Activated CD4-positive, CD25-positive, alpha-beta regulatory T cell treated with anti-CD3 and anti-CD28 coated beads, Interleukin-2, amount 50 U/mL, for 24 hours (primary cell): ENCODE results near the gene SLIT3.

Experiments used
- ATAC-seq, 2 donors: fragments of 150-1000 bp; cut with Tn5 transposase; one replicate each; pipeline ENCODE4 v1.10.0; 2021; ENCODE audit warnings: mild to moderate bottlenecking in 1 of 2, moderate library complexity in 1 of 2

SLIT3 gene

DNA sequence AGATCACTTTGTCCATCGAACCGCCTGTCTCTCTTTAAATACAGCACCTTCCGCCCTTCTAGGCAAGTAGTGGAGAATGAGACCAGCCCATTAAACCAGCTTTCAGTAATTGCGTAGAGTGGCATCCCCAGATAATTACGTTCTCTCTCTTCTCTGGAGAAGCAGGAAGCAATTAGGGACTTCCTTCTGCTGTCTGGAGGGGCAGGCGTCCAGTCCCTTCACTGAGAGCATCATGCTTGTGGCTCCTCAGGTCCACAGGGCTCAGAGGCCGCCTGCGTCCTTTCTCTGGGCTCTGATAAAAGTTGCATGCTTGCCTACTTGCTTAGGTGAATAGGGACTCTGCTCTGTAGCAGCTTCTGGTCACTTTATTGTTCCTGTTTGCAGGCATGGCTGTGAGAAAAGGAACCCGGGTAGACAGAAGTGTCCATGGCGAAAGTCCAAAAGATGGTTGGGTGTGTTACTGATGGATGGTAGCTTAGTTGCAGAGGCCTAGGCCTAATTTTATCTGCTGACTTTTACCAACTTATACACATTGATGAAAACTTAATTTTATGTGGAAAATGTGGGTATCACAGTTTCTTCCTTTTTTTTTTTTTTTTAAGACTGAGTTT, 422.7 kb downstream of the SLIT3 start:
- ATAC-seq, result no peak

DNA sequence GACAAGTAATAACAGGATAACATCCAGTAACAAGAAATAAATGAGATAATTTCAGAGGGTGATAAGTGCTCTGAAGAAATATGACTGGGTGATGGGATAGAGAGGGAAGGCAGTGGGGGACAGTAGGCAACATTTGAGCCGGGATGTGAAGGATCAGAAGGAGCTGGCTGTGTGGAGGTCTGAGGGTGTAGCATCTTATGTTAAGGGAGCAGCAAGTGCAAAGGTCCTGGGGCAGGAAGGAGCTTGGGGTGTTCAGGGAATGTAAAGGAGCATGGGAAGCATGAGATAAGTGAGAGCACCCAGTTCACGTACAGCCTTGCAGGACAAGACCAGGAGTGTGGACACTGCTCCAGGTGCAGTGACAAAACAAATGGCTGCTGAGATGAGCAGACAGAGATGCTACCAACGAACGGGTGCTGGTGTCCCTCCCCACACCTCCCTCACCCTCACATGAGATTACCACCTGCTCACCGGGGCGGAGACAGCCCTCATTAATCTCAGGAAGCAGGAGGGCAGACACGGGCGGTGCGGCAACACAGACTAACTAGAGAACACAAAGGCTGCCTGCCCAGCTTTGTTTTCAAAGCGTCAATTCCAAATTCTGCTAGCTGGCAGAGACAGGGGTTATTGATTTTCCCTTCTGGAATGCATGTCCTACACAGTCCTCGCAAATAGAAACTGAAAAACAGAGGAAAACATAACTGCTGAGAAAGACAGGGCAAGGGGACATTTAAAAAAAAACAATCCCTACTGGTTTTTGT, 423.6 kb downstream of the SLIT3 start:
- no peak for ATAC-seq

DNA sequence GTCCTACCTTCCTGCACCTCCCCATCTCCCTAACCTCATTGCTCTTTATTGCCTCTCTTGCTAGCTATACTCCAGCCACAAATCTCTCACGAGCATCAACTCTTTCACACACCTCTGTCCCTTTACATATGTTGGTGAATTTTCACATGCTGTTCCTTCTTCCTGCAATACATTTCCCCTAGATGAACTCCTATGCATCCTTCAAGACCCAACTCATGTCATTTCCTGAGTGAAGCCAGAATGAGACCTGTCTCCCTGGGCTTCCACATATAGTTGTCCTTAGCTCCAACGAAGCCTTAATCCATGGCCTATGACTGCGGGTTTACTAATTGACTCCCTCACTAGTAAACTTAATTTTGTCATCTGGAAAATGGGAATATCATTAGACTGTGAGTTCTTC, 424.5 kb downstream of the SLIT3 start:
- no peak for ATAC-seq

DNA sequence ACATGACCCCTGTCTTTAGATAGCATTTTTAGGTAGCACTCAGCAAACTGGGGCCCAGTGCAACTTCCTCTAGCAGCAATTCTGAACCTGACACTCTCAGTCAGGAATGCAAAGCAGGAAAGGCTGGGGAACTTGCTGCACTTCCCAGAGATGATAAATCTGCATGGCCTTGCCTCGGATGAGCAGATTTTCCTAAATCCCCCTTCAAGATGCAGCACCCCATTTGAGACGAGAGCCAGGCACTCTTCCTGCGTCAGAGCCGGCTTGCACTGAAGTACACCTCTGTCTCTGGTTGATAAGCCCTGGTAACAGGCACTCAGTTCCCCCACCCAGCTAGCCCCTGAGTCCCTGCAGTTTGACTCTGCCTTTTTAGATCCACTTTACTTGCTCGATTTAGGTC, 425.1 kb downstream of the SLIT3 start:
- no peak for ATAC-seq

DNA sequence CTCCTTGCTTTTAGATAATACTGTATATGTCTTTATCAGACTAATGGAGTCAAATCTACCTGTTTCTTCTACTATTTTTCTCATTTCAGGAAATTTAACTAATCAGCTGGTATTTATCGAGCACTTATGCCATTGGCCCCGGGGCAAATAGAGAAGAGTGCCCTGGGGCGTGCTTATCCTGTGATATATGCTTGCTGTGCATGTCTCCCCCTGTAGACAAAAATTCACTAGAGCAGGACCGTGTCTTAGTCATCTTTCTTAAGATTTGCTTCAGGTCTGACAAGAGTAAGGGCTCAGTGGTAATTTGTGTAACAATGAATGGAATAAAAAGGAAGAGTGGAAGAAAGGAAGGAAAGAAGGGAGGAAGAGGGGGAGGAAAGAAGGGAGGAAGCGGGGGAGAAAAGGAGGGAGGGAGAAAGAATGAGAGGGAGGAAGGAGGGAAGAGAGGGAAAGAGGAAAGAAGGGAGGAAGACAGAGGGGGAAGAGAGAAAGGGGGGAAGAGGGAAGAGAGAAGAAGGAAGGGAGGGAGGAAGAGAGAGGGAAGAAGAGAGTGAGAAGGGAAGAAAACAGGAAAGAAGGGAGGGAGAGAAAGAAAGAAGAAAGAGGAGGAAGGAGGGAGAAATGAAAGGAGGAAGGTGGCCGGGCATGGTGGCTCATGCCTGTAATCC, 426.1 kb downstream of the SLIT3 start:
- no peak for ATAC-seq

DNA sequence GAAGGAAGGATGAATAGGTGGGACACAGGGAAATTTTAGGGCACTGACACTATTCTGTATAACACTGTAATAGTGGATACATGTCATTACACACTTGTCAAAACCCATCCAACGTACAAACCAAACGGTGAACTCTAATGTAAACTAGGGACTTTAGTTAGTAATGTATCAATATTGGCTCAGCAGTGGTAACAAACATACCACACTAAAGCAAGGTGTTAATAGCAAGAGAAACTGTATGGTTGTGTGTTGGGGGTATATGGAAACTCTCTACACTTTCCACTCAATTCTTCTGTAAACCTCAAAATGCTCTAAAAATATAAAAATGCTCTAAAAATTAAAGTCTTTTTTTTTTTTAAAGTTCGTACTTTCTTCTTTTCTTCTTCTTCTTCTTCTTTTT, 428.7 kb downstream of the SLIT3 start:
- ATAC-seq, result no peak

DNA sequence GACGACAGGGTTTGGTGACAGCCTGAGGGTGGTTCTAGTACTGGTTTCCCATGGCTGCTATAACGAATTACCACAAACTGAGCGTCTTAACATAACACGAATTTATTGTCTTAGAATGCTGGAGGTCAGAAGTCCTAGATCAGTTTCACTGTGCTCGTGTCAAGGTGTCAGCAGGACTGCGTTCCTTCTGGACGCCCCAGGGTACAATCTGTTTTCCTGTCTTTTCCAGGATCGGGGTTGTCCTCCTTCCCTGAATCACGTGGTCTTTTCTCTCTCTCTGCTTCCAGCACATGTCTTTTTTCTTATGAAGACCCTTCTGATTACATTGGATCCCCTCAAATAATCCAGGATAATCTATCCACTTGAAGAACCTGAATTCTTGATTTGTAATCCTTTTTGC, 430.0 kb downstream of the SLIT3 start:
- ATAC-seq, result no peak

DNA sequence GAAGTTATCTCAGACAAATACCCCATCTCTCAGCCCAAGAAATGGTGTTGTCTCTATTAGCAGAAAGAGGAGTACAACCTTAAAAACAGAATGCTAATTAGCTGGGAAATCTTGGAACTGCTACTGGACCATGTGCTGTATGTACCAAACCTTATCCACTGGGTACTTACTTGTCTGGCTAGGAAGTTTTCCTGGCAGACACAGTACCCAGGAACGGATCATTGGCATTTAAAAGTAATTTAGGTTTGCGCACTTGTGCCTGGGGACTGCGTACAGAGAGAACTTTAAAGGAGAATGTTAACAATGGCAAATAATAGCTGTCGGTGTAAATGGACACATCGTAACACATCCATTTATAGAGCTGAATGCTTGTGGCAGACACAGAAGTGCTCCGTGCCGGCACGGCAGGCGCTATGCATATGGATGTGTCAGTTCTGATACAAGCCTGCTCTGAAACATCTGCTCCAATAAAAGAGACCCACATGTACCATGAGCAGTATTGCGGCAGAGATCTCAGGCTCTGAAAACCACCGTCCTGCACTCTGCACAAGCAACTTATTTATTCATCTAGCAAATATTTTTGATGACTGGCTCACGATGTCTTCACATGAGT, 431.2 kb downstream of the SLIT3 start:
- ATAC-seq, result no peak

DNA sequence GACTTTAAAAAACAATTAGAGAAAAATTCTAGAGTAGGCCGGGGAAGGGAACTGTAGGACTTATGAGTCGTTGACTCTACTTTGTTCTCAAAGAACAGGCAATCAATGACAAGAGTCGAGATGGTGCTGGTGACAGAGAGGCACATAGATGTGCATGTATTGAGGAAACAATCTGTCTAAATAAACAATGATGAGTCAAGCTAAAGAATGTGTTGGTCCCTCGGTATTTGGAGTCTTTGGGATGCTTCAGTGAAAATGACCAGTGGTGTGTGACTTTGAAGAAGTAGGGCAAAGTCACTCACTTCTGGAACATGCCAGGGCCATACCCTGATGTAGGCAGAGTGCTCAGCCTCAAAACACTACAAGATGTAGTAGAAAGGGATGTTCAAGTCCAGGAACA, 433.7 kb downstream of the SLIT3 start:
- ATAC-seq, result no peak

DNA sequence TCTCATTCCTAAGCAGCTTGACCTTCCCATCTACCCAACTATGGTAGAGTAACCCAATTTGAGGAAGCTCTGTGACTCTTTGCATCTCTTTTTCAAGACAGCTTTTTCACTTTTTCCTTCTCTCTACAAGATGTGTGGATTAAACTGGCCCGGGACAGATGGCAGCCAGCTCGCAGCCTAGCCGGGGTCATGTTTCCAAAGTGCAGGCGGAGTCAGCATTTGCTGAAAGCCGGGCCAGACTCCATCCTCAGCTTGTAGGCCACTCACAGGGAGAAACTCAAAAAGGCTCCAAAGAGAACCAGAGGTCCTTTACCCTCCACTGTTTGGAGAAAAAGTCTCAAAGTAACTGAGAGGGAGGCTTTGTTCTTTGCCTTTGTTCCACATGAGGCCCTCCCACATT, 435.0 kb downstream of the SLIT3 start:
- ATAC-seq, result no peak

DNA sequence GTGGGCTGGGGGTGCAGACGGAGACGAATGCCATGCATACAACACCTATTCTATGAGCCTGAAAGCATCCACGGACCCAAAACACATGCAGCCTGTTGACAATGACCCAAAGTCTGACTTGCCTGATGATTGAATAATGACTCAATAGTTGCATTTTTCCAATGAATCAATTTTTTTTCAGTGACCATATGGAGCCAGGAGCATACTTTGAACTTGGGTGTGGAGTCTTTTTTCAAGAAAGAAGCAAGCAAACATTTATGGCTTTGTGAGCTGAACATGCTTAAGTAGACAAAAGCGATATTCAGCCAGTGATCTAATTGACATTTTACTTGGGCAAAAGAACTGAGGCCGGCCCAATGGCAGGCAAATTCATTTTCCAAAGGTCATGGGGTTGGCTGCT, 437.9 kb downstream of the SLIT3 start:
- ATAC-seq, result no peak

DNA sequence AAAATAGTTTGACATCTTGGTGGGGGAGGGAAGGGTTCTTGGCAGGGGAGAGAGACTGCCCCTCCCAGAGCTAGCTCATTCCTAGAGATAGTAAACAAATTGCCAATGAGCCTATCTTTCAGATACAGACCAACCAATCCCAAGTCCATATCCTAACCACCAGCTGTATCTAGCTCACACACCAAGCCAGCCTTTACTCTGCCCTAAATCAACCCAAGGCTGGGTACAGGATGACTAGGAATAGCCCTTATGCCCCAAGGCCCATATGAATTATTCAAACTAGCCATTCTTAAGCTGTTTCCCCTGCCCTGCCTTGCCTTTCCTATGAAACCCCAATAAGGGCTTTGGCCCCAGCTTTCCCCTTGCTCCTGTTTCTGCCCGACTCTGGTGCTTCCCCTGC, 440.4 kb downstream of the SLIT3 start:
- ATAC-seq, result no peak

DNA sequence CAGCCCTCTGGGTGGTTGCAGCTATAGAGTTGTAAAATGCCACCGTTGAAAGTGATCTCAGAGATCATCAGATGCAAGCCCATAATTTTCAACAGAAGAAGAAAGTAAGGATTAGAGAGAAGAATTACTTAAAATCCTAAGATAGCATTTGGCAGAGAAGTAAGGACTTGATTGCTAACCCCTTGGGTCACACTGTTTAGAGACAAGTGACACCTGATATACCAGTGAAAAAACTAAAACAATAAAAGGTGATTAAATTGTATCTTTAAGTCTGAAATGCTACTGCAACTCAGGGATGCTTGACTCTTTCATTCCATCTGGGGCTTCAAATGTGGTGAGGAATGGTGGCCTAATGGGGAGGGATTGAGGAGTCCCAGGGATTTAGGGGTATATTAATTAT, 440.9 kb downstream of the SLIT3 start:
- no peak for ATAC-seq

DNA sequence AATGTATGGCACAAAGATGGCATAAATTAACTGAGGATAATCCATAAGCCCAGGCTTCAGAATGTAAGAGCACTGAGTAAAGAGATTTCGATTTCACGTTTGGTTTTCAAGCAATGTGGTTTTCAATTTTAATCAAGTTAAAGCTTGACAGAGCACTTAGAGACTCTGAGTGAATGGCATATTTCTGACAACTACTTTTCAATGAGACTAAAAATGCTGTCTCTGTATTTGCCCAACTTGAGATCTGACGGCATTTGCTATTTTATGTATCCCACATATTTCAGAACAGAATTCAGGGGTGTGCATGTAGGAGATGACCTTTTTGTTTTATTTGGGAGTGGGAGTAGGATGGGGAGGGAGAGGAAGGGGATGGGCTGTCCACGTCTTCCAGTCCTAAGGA, 441.5 kb downstream of the SLIT3 start:
- ATAC-seq, result no peak

DNA sequence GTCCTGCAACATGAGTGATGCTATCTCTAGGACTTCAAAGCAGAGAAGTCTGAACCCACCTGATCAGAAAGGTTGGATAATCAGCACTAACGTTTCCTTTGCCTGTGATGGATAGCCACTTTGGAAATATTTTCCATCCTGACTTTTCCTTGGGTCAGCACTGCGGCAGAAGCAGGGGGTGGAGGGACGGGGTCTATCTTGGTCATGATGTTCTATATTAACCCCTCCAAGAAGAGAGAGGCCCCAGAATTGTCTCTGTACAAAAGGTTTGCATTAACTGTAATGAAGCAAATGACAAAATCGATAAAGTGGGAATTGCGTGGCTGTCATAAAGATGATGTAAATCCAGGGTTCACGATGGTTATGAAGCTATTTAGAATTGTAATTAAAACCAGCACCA, 441.9 kb downstream of the SLIT3 start:
- ATAC-seq, result no peak

DNA sequence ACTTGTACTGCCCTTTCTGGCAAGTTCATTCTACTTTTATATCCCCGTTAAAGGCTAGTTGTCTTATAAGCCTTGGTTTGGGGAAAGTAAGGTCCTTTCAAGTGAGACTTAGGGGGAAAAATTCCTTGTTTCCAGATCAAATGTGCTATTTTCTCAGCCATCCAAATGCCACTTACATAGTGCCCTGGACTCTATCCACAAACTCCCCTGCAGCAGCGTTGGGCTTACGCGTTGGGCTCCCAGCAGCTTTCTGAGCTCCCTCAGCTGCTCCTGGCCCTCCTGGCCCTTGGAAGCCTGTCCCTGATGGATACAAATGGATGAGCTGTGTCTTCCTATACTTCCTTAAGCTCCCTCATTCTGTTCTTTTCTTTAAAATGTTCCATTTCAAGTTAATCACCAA, 442.6 kb downstream of the SLIT3 start:
- ATAC-seq, result no peak

DNA sequence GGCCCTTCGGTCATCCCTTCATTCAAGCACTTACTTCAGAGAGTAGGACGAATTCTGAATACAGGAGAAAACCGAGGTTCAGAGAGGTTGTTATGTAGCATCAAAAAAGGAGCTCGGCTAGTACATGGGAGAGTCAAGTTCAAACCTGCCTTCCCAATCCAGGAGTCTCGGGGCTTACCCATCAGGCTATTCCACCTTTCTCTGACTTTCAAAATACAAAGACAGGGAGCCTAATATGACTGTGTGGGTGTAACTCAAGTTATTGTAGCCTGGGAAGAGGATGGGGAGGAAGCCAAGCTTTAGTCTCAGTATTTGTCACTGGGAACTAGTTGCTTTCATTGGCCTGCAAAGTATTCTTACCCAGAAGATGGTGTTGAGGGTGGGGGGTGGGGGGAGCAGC, 447.0 kb downstream of the SLIT3 start:
- no peak for ATAC-seq

DNA sequence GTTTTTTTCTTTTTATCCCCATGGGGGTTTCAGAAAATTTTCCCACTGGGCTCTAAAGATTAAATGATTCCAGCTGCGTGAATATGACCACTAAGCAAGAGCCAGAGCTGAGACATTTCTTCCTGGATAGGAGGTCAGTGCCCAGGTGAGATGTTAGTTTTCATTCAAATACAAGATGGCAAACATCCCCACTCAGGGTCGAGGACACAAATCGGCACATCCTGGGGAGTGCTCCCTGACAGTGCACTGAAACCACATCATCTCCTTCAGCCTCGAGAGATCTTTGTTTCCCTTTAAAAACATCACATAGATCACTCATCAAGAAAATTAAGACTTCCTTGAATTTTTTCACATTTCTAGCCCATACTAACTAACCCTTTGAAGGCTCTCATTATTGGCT, 448.6 kb downstream of the SLIT3 start:
- no peak for ATAC-seq

DNA sequence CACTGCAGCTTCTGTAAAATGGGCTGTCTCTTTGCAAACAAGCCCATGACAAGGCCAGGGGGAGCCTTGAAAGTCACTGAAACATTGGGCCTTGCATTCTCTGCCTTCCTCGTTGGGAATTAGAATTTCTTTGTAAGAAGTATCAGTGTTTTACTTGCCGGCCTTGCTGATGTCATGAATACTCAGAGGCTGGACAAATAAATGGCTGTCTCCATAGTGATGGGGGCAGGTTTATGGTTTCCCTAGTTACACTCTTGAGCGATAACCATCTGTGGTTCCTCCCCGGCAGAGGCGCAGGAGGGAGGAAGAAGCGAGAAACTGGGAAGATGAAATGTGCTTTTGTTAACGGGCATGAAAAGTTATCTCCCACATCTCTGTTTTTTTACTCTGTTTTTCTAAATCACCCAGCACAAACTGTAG, 449.0 kb downstream of the SLIT3 start:
- ATAC-seq, result no peak

DNA sequence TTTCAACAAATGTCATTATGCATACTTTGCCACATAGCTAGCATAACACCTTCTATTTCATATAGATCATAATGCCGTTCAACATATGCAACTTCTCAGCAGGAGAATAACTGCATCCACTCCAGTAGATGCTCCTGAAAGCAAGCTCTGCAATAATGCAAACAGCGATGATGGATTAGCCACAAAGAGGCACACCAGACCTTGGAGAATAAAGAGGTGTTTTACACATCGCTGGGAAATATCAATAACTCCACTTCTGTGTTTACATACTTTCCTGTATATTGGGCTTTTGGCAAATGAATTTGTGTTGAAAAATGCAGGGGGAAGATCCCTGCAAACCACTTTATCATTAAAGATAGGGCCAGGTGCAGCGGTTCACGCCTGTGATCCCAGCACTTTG, 450.3 kb downstream of the SLIT3 start:
- ATAC-seq, result no peak

DNA sequence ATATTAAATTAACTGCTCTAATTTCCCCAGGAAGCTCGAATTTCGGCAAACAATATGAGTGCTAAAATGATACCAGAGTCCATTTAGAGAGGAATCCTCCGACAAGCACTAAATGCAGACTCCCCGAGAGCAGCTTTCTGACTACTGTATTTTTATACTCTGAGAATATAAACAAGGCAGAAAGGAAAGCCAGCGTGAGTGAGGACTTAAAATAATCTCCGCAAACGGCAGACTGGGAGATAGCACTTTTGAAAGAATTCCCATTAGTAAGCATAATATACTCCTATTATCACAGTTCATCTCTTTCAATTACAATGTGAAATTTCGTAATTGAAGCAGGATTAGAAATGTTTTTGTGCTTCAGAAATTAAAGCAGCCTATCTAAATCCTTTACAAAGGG, 452.4 kb downstream of the SLIT3 start:
- no peak for ATAC-seq

DNA sequence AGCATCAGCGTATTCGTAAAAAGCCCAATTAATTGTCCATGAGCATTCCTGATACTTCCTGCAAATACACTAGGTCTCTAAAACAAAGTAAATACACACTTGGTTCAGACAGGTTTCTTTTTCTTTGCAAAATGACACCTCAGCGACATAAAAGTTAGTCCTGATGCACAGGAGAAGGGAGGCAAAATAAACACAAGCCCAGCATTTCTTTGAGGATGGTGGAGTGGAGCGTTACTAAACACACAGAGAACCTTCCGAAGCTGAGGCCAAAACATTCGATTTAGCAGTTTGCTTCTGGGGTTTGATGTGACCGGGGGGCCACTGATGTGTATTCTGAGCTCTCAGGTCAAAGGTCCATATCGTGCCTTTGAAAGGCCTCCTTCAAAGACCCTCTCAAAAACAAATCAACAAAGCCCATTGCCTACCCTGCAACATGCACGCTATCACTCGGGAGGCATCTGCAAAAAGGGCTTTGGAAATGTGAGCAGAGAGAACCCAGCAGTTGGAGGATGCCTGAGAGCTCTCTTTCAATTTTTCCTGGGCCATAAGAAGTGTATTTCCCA, 453.3 kb downstream of the SLIT3 start:
- ATAC-seq, result no peak

DNA sequence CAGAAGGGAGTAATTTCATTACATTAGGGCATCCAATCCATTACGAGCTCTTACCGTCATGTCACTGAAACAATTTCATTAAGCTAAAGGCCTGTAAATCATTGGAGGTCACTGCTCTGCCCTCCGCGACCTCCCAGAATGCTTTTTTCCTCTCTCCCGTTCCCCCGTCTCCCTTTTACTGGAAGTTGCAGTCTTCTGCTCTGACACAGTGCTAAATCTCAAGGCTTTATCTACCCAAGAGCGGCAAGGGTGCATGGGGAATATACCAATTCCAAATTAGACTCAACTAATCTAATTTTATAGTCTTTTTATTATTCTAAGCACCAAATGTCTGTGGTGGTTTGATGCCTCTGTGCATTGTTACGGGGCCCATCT, 456.0 kb downstream of the SLIT3 start:
- no peak for ATAC-seq
